Fibroblast of lung (primary cell): ENCODE data around the gene HAUS7. TPM values are rescaled to one million over a fixed set of nuclear protein-coding genes. Genes with fewer than 3 reads are reported as not detected.

Source experiments
- DNase-seq, 2 donors: peaks; one replicate each; pipeline versions ENCODE4 v3.0.0 to v3.0.0-alpha.2; 2010; ENCODE audit warnings: low read depth in 2 of 2
- H2AFZ ChIP-seq: 2 replicates; pipeline ENCODE4 v1.5.1; 2012; ENCODE audit warnings: low read length, control low read depth, inconsistent platforms
- H3K27ac ChIP-seq: 2 replicates; pipeline ENCODE4 v1.5.1; 2011; ENCODE audit warnings: low read length, control low read depth; ENCODE audit not compliant: insufficient read depth
- H3K27me3 ChIP-seq: 2 replicates; pipeline ENCODE4 v1.5.1; 2011; ENCODE audit warnings: mild to moderate bottlenecking, low read length; ENCODE audit not compliant: control insufficient read depth, insufficient read depth
- H3K36me3 ChIP-seq: 2 replicates; pipeline ENCODE4 v1.5.1; 2011; ENCODE audit warnings: low read length; ENCODE audit not compliant: control insufficient read depth, insufficient read depth
- H3K4me1 ChIP-seq: 2 replicates; pipeline ENCODE4 v1.5.1; 2011; ENCODE audit warnings: low read length; ENCODE audit not compliant: control insufficient read depth, insufficient read depth; ENCODE audit errors: extremely low read depth
- H3K4me2 ChIP-seq: 2 replicates; pipeline ENCODE4 v1.5.1; 2011; ENCODE audit warnings: low read length, control low read depth; ENCODE audit not compliant: insufficient read depth; ENCODE audit errors: extremely low read depth
- H3K4me3 ChIP-seq, 4 experiments: fragments of 200-600 bp in 1 of 4; sonication (generic) in 1 of 4; replicated peaks in 1 of 4; 2 replicates each; pipeline ENCODE4 v1.5.1; 2011 to 2016; ENCODE audit warnings: low read length in 4 of 4, low read depth in 3 of 4, mild to moderate bottlenecking in 3 of 4, control low read depth in 2 of 4, inconsistent platforms in 1 of 4, mixed read lengths in 1 of 4; ENCODE audit not compliant: insufficient read depth in 1 of 4; ENCODE audit errors: control extremely low read depth in 1 of 4
- H3K79me2 ChIP-seq: 2 replicates; pipeline ENCODE4 v1.5.1; 2012; ENCODE audit warnings: mild to moderate bottlenecking, low read length, inconsistent platforms; ENCODE audit not compliant: control insufficient read depth, insufficient read depth
- H3K9ac ChIP-seq: 2 replicates; pipeline ENCODE4 v1.5.1; 2011; ENCODE audit warnings: mild to moderate bottlenecking, low read length, control low read depth; ENCODE audit not compliant: insufficient read depth
- H3K9me3 ChIP-seq: 2 replicates; pipeline ENCODE4 v1.5.1; 2012; ENCODE audit warnings: low read depth, low read length; ENCODE audit not compliant: control insufficient read depth, insufficient read depth
- H4K20me1 ChIP-seq: 2 replicates; pipeline ENCODE4 v1.5.1; 2011; ENCODE audit warnings: low read length; ENCODE audit not compliant: control insufficient read depth, insufficient read depth; ENCODE audit errors: extremely low read depth
- CTCF ChIP-seq, 2 donors: IDR thresholded peaks in 1 of 2; conservative IDR thresholded peaks in 1 of 2; 1 replicate in 1 of 2; 2 replicates in 1 of 2; pipeline ENCODE4 v1.5.1; 2011 to 2012; ENCODE audit warnings: low read length in 2 of 2, control low read depth in 1 of 2, inconsistent platforms in 1 of 2, low read depth in 1 of 2, mild to moderate bottlenecking in 1 of 2
- EZH2 ChIP-seq: IDR thresholded peaks from 2 replicates; pipeline ENCODE4 v1.5.1; 2012; ENCODE audit warnings: low read length, control low read depth, mild to moderate bottlenecking; ENCODE audit errors: missing control alignments
- polyA plus RNA-seq, 2 donors: library from polyadenylated mRNA; depleted of rRNA in 1 of 2; stranded (reverse) in 1 of 2; unstranded in 1 of 2; fragments of >200 nt; gene quantifications; 2 replicates each; pipeline ENCODE4 v1.2.1, GENCODE V29; 2011 to 2012; ENCODE audit warnings: missing spikeins in 1 of 2
- total RNA-seq: library from RNA; depleted of rRNA; stranded (reverse); fragments of >200 nt; gene quantifications from 2 replicates; pipeline ENCODE4 v1.2.1, GENCODE V29; 2014

Gene HAUS7
- total and polyA plus RNA-seq, 2 donors (not counting 1 experiment from before 2014, with no cell fraction given), result 7.3 to 10.4 TPM

- Histone ChIP-seq H4K20me1 (no peaks in the 10 kb centered on the region), H3K27ac (no peak overlapping the region), H3K4me1 (no peaks in the 10 kb centered on the region), H3K9ac (no peak overlapping the region), H3K4me2 (no peak overlapping the region), H3K4me3 (no peak overlapping the region), H3K9me3 (no peaks in the 10 kb centered on the region), H2AFZ (no peak overlapping the region), H3K79me2 (no peaks in the 10 kb centered on the region), H3K27me3 (no peaks in the 10 kb centered on the region), H3K36me3 (no peaks in the 10 kb centered on the region)
- no peak for TF ChIP-seq CTCF (conservative IDR thresholded peaks at IDR 0.05 in 1 of 2, IDR thresholded peaks at IDR 0.05 in 1 of 2; ENCODE audit: low read depth in 1 of 2, low read length in 2 of 2)
- no peak for TF ChIP-seq EZH2
- no peak for DNase-seq
Measured at GRCh38 chrX:153504445-153505016, 34.2 kb upstream of the HAUS7 start.

- Histone ChIP-seq H3K9ac (no peak overlapping the region), H3K4me3 (no peak overlapping the region), H3K4me1 (no peaks in the 10 kb centered on the region), H3K4me2 (no peak overlapping the region), H3K27ac (no peak overlapping the region), H4K20me1 (no peaks in the 10 kb centered on the region), H2AFZ (no peak overlapping the region), H3K79me2 (no peaks in the 10 kb centered on the region), H3K27me3 (no peaks in the 10 kb centered on the region), H3K9me3 (no peaks in the 10 kb centered on the region), H3K36me3 (no peaks in the 10 kb centered on the region)
- DNase-seq, result no peak
- no peak for TF ChIP-seq CTCF (conservative IDR thresholded peaks at IDR 0.05 in 1 of 2, IDR thresholded peaks at IDR 0.05 in 1 of 2; ENCODE audit: low read depth in 1 of 2, low read length in 2 of 2)
- TF ChIP-seq EZH2, result no peak
Measured at GRCh38 chrX:153502796-153503195, 32.4 kb upstream of the HAUS7 start.

GRCh38 chrX:153502131-153502530 is 31.8 kb upstream of the HAUS7 start:
- Histone ChIP-seq H3K9ac (no peak overlapping the region), H3K36me3 (no peaks in the 10 kb centered on the region), H4K20me1 (no peaks in the 10 kb centered on the region)

More at GRCh38 chrX:153502131-153502530, 31.8 kb upstream of the HAUS7 start:
- TF ChIP-seq EZH2 (no peak), CTCF (conservative IDR thresholded peaks at IDR 0.05 in 1 of 2, IDR thresholded peaks at IDR 0.05 in 1 of 2; ENCODE audit: low read depth in 1 of 2, low read length in 2 of 2) (no peak)
- H3K27ac ChIP-seq, result no peak overlapping the region
- H3K4me3 ChIP-seq, result no peak overlapping the region
- H3K4me2 ChIP-seq, result no peak overlapping the region
- no peak for DNase-seq
- no peaks in the 10 kb centered on the region for H3K9me3 ChIP-seq
- H2AFZ ChIP-seq, result no peak overlapping the region
- no peaks in the 10 kb centered on the region for H3K27me3 ChIP-seq
- no peaks in the 10 kb centered on the region for H3K79me2 ChIP-seq
- no peaks in the 10 kb centered on the region for H3K4me1 ChIP-seq
